Fibroblast of villous mesenchyme (primary cell): ENCODE data around the gene MTUS2. TPM values are rescaled to one million over a fixed set of nuclear protein-coding genes. Genes with fewer than 3 reads are reported as not detected.
"Not testable (repeated sequence)": the region's sequence is repeated elsewhere in the genome, so short reads cannot be mapped to it uniquely, and the experiment has no call there.

ENCODE experiments used
- DNase-seq: peaks from one replicate; pipeline ENCODE4 v3.0.0-alpha.2; 2010; ENCODE audit warnings: low read depth
- H3K4me3 ChIP-seq: 2 replicates; pipeline ENCODE4 v1.5.1; 2011; ENCODE audit warnings: low read depth, mild to moderate bottlenecking, low read length
- total RNA-seq: library from RNA; depleted of rRNA; stranded (reverse); fragments of >200 nt; gene quantifications from 2 replicates; pipeline ENCODE4 v1.2.3, GENCODE V29; 2012
- TF ChIP-seq, protein P1 (sequence below): IDR thresholded peaks from 2 replicates; pipeline ENCODE4 v1.5.1; 2012; ENCODE audit warnings: low read depth, mild to moderate bottlenecking, low read length; ENCODE audit not compliant: insufficient read depth

The MTUS2 gene
- total RNA-seq, 1 donor: 1.3 TPM

DNA sequence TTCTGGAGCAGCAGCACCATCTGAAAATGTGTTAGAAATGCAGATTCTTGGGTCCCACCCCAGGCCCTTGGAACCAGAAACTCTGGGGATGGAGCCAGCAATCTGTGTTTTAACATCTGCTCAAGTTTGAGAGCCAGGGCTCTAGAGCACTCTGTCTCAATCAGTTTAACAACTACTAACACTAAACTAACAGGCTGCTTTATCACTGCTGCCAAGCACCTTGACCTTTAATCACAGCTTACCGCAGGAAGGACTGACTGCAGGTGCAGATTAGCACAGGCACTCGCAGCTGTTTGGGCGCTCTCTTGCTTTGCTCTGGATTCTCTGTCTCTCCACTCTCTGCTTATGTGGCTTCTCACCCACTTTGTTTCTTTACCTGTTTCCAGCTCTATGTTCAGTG lies 163.5 kb downstream of the MTUS2 start:
- TF ChIP-seq, protein P1, sequence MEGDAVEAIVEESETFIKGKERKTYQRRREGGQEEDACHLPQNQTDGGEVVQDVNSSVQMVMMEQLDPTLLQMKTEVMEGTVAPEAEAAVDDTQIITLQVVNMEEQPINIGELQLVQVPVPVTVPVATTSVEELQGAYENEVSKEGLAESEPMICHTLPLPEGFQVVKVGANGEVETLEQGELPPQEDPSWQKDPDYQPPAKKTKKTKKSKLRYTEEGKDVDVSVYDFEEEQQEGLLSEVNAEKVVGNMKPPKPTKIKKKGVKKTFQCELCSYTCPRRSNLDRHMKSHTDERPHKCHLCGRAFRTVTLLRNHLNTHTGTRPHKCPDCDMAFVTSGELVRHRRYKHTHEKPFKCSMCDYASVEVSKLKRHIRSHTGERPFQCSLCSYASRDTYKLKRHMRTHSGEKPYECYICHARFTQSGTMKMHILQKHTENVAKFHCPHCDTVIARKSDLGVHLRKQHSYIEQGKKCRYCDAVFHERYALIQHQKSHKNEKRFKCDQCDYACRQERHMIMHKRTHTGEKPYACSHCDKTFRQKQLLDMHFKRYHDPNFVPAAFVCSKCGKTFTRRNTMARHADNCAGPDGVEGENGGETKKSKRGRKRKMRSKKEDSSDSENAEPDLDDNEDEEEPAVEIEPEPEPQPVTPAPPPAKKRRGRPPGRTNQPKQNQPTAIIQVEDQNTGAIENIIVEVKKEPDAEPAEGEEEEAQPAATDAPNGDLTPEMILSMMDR: no peak
- DNase-seq: no peak
- no peak overlapping the region for H3K4me3 ChIP-seq

DNA sequence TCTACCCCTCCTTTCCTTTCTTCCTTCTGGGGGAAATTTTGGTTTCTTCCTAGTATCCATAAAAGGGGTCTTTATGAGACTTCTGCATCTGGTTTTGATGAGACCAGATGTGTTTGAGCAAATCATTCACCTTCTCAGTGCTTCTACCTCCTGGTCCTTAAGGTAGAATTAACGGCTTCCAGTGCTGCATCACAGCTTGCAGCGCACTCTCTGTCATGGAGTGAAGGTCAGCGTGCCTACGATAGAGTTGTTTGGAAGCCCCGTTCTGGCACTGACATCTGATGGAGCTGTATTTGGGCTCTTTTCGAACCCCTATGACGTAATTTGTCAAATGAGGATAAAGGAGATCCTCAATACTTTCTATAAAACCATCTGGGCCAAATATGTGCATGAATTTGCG lies 164.2 kb downstream of the MTUS2 start:
- TF ChIP-seq, protein P1: no peak
- H3K4me3 ChIP-seq: no peak overlapping the region
- DNase-seq: no peak

DNA sequence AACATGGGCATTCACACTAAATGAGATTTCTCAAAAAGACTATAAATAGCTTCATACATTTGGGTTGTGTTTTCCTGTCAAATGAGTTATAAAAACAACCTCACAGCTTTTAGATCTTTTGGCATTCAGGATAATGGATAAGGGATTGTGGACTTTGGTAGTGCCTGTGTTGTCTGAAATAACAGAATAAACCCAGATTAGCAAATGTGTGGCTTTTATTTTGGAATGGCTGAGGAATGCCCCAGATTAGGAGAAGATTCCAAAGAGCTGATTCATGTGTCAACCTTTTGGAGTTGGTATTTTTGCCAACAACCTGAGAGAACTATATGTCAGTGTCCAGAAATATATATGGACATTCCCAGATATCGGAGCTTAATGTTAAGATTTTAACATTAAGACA lies 164.7 kb downstream of the MTUS2 start:
- H3K4me3 ChIP-seq: no peak overlapping the region
- no peak for DNase-seq
- TF ChIP-seq, protein P1: no peak

DNA sequence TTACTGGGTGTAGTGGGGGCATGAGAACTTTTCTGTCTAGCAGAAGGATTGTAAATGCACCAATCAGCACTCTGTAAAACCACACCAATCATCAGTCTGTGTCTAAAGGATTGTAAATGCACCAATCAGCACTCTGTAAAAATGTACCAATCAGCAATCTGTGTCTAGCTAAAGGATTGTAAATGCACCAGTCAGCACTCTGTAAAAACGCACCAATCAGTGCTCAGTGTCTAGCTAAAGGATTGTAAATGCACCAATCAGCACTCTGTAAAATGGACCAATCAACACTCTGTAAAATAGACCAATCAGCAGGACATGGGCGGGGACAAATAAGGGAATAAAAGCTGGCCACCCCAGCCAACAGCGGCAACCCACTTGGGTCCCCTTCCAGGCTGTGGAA lies 170.2 kb downstream of the MTUS2 start:
- not testable (repeated sequence) for H3K4me3 ChIP-seq, DNase-seq

DNA sequence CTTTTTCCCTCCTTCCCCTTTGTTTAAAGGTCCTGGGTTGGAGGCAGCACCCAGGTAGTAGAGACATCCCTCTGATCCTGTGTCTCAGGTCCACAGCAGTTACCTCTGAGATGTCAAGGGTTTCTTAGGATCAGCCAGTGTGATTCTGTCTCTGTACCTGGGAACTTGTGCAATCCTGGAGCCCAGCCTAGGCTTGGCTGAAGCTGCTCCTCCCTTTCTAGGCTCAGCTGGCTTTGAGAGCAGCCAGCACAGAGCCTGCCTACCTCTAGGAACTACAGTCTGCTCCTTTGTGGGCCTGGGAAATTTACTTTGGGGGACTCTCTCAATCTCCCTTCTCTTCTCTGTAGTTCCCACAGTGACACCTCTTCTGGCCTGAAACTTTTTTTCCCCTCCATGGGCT lies 171.6 kb downstream of the MTUS2 start:
- no peak overlapping the region for H3K4me3 ChIP-seq
- no peak for DNase-seq
- TF ChIP-seq, protein P1: no peak

DNA sequence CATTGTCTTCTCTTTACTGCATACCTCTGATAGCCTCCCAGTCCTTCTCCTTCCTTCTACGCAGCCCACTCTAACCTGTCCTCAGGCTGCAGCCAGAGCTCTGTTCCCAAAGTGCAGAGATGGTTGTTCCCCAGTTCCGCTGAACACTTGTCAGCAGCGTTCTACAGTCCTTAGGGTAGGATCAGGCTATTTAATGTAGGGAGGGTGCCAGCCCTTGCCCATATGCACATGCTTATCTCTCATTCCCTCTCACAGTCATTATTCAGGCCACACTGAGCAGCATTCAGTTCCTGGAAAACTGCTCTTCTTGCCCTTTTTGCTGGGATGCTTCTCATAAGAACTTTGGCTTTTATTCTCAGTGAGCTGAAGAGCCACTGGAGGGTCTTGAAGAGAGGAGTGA lies 180.7 kb downstream of the MTUS2 start:
- no peak overlapping the region for H3K4me3 ChIP-seq
- DNase-seq: no peak
- TF ChIP-seq, protein P1: no peak

DNA sequence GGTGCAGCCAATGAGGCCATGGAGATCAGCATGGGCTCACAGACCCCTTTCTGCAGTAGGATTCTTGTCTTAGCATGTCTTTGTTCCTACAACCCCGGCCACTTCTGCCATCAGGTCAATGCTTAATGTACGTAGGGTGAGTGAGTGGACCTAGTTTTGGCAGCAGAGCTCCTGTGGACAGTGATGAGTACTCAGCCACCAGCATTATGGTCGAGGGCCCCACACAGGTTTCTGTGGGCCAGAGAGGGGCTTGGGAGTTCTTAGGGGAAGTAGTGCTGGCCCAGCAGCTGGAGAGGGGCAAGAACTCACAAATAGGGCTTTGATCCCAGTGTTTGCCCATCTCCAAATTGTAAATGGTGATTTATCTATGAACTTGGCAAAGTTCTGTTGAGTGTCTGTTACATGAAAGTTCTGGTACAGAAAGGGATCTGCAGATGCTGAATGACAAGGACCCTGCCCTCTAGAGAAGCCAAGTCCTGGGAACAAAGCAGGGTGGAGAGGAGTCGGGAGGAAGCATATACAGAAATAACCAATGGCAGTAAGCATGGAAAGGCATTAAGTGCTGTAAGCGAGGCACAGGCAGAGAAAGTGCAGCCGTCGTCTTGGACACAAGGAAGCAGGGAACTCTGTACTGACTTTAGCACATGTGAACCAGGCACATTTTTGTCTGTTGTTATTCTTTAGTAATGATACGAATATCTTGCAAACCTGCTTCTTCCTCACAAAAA lies 185.1 kb downstream of the MTUS2 start:
- DNase-seq: no peak
- no peak overlapping the region for H3K4me3 ChIP-seq
- TF ChIP-seq, protein P1: no peak
